Activated T-cell treated with anti-CD3 and anti-CD28 coated beads, Interleukin-2, amount 50 U/mL, for 1 hour (primary cell): Measurements from ENCODE around the gene CAPZA1.
A peak's percentile ranks its signal among the peaks of the same experiment; 100 is the strongest.

Experiments used
- DNase-seq: peaks from one replicate; pipeline ENCODE4 v3.0.0-alpha.2; 2020

CAPZA1 gene

DNA sequence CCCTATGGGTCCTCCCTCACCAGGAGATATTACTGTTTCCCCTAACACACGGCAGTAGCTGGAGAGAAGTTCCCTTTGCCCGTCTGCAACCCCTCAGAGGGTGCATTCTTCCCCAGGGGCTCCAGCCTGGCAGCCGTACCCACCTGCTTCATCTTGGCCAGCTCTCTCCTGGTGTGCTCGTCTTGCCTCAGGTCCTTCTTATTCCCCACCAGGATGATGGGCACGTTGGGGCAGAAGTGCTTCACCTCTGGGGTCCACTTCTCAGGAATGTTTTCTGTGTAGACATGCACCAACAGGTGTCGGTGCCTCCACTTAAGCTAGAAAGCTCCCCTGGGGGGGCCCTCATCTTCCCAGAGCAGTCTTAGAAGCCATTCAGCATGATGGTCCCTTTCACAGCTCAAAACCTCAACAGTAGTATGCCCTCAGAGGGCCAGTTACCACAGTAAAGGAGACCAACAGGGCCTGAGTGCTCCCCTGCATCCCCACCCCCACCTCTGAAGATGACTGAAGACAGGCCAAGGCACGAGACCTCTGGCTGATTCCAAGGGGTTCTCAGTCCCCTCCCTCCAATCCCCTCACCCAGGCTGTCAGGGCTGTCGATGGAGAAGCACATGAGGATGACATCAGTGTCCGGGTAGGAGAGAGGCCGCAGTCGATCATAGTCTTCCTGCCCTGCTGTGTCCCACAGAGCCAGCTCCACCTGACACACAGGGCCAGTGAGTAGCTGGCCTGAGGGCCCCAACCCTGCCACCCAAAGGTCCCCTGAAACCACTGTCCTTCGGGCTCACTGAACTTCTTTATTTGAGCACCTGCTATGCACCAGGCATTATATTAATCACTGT, 83.0 kb downstream of the CAPZA1 start:
- DNase-seq = no peak

- no peak for DNase-seq
These were observed 84.1 kb downstream of the CAPZA1 start for GRCh38 chr1:112703706-112704105.

- no peak for DNase-seq
These were observed 84.8 kb downstream of the CAPZA1 start for GRCh38 chr1:112704391-112704933.

DNA sequence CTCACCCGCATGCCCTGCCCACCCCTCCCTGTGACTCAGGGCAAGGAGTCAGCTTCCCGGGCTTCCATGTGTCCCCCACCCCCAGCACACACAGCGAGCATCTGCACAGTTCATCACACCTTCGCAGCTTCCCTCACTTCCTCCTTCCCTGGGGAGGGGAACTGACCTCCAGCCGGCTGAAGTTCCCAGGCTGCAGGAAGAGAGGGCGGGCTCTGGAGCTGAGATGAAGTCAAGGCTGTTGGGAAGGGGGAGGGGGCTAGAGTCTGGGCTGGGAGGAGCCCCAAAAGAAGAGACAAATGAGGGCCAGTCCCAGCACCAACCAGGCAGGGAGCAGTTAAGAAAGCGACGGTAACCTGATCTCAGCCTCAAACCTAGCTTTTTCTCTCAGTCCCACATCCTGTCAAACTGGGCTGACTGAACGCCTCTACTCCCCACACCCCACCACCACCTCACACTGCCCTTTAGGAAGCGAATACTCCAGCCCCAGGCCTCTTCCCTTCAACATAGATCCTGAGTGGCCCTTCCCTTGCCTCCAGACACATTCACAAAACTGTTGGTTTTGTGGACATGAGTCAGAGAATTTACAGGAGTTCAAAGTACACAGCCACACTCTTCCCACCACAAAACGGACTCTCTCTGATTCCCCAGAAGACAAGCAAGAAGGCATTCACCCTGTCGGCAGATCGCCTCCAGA, 85.4 kb downstream of the CAPZA1 start:
- DNase-seq = peak; percentile 41

DNA sequence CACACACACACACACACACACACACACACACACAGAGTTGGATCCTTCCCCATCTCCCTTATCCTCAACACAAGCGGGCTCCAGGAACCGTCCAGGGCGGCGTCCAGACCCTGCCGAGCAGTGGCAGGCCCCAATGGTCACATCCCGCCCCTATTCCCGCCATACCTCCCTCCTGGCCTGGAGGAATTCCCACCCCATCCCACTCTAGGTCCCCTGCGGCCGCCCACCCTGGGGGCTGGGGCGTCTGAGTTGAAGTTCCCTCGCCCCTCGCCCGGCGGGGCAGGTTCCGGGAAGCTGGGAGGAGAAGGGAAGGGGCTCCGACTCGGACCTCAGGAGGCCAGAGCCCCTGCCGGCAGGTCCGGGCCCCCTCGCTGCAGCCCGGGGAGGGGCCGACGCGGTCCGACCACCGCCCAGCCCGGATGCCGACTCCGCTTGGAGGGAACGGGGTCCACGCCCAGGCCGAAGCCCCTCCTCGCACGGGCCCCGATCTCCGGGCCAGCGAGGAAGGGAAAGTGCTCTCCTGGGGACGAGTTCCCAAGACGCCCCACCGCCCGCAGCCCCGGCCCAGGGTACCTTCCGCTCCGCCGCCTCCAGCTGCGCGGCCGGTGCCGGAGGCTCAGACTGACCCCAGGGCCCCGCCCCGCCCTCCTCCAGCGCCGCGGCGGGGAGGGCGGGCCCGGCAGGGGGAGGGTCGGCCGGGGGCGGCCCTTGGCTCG, 87.0 kb downstream of the CAPZA1 start, which contains the start of gene RHOC:
Gene RHOC, minus strand, starts transcription at position 623 of the 716 bp plus-strand sequence. CDS start 3,328 bp downstream, outside the sequence.
- DNase-seq = no peak

- DNase-seq = peak; percentile 70
These were observed 87.8 kb downstream of the CAPZA1 start for GRCh38 chr1:112707221-112708001.

DNA sequence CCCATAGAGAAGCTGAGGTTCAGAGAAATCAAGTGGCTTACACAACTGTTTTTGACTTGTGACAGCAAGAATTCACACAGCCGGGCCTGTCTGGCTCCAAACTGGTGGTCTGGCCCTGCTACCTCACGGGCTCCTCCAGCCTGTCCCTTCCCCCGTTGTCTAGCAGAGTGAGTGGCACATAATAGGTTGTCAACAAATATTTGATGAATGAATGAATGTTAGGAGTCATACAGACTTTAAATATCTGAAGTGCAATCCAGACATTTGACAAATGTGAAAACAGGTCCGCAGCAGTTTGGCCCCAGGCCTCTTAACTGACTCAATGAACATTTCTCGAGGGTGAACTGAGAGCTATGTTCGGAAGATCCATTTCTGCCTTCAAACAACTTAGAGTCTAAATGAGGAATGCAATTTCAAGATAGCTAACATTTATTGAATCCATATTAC, 88.4 kb downstream of the CAPZA1 start:
- no peak for DNase-seq

GRCh38 chr1:112708489-112708888, 88.9 kb downstream of the CAPZA1 start:
- no peak for DNase-seq

- no peak for DNase-seq
These were observed 90.5 kb downstream of the CAPZA1 start for GRCh38 chr1:112710159-112710558.

GRCh38 chr1:112710586-112710985, 91.0 kb downstream of the CAPZA1 start:
- no peak for DNase-seq

DNA sequence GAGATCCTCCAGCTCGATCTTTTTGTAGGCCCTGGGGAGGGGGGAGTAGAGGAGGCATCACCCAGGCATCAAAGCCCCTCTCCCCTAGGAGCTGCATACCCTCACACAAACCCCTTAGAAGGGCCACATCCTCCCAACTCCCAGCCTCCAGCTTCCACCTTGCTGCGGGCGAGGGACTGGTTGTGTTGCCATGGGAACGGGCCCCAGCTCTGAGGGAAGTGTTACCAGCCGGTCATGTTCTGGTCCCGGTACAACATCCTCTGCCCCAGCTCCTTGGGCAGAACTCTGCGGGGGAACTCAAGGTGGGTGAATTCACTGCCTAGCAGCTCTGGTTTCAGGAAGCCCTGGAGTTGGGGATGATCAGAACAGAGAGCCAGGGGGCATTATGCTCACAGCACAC, 91.4 kb downstream of the CAPZA1 start:
- no peak for DNase-seq

- no peak for DNase-seq
These were observed 92.0 kb downstream of the CAPZA1 start for GRCh38 chr1:112711670-112712069.

- DNase-seq = no peak
These were observed 92.6 kb downstream of the CAPZA1 start for GRCh38 chr1:112712191-112712590.

GRCh38 chr1:112712701-112713128, 93.1 kb downstream of the CAPZA1 start:
- DNase-seq = no peak

- no peak for DNase-seq
These were observed 94.1 kb downstream of the CAPZA1 start for GRCh38 chr1:112713466-112714312.

DNA sequence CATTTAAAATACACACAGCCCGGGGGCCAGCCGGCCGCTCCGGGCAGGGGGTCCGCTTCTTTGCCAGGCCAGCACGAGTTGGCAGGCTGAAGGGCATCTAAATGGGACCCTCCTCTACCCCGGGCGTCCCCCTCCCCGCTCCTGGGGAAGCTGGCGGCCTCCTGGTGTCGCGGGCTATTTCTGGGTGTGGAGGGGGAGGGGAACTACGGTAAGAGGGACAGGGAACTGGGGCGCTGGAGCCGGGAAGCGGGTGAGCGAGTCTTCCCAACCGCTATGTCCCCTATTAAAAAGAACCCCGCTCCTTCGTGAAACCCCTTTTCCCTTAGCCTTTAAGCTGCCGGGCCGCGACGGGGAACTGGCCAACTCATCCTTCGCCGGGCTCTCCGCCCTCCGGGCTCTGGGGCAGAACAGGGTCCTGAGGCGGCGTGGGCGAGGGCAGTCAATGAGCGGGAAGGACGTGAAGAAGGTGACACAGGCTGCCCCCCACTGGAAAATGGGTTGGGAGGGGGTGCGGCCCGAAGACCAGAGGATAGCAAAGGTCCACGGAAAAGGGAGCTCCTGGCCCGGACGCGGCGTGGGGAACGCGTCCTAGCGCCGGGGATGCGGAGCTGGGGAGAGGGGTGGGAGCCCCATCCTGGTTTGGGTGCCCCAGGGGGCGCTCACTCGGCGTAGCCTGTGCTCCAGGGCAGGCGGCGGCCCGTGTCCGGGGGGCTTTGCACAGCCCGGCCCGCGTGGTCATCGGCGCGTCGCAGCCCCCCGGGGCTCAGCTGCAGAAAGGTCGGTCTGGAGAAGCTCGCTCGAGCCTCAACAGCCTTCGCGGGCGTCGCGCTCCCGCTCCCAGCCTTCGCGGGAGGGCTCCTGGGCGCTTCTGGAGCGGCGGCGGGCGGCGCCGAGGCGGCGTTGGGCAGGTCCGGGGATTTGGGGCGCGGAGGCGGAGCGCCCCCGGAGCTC, 95.0 kb downstream of the CAPZA1 start:
- no peak for DNase-seq

GRCh38 chr1:112715264-112716053, 95.8 kb downstream of the CAPZA1 start, which contains the start of gene PPM1J:
TSS of gene PPM1J (minus strand) at chr1:112715332. CDS start at chr1:112715301, 31 bp downstream.
- peak; percentile 98 for DNase-seq

- peak; percentile 80 for DNase-seq
These were observed 96.6 kb downstream of the CAPZA1 start for GRCh38 chr1:112716133-112716720.
